B cell (primary cell): ENCODE measurements around the gene FEV.

Experiments used
- CTCF ChIP-seq: fragments of 200-600 bp; IDR thresholded peaks from one replicate; pipeline ENCODE4 v1.8.0; 2022; ENCODE audit warnings: antibody characterized with exemption, mild to moderate bottlenecking
- EZH2 ChIP-seq: IDR thresholded peaks from 2 replicates; pipeline ENCODE4 v1.6.1; 2012; ENCODE audit warnings: borderline replicate concordance, low read depth, mild to moderate bottlenecking, moderate library complexity, low read length; ENCODE audit not compliant: insufficient read depth, poor library complexity, severe bottlenecking

GRCh38 chr2:218970894-218971293, 14.1 kb downstream of the FEV start:
- TF ChIP-seq CTCF (no peak), EZH2 (no peak)
